Measurements from ENCODE around the gene DIRAS1.
"Not testable (repeated sequence)": the region's sequence is repeated elsewhere in the genome, so short reads cannot be mapped to it uniquely, and the experiment has no call there.

The DIRAS1 gene

DNA sequence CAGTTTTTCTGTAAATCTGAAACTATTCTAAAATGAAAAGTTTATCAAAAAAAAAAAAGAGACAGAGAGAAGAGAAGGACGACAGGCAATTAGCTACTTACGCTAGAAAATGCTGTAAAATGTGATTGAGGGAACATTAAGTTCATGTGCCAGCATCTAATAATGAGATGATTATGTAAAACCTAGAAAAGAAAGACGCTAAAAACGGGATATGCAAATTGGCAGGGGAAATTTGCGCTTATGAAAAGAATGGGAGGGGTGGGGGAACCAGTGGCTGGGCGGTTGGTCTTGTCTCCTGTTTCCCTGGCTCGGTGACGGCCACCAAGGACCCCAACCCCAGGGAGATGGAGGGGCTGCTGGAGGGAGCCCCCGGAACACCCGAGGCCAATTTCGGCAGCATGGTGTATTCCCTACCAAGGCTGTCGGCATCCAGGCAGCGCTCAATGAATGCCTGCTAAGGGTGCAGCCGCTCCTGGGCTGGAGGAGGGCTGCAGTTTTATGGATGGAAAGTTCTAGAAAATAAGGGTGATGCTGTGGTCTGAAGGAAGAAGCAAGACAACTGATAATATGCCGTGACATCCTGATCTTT is 52.9 kb downstream of the DIRAS1 start:
- no peak for DNase-seq

DNA sequence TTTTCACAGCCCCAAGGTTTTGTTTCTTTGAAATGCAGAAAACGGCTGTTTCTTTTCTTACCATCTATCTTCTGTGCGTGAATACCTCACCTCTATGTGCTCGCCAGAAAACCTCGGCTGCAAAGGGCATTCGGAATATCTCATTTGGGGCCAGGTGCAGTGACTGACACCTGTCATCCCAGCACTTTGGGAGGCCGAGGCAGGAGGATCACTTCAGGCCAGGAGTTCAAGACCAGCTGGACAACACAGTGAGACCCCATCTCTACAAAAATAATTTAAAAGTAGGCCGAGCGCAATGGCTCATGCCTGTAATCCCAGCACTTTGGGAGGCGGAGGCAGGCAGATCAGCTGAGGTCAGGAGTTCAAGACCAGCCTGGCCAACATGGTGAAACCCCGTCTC is 53.8 kb downstream of the DIRAS1 start:
- DNase-seq, result not testable (repeated sequence)

DNA sequence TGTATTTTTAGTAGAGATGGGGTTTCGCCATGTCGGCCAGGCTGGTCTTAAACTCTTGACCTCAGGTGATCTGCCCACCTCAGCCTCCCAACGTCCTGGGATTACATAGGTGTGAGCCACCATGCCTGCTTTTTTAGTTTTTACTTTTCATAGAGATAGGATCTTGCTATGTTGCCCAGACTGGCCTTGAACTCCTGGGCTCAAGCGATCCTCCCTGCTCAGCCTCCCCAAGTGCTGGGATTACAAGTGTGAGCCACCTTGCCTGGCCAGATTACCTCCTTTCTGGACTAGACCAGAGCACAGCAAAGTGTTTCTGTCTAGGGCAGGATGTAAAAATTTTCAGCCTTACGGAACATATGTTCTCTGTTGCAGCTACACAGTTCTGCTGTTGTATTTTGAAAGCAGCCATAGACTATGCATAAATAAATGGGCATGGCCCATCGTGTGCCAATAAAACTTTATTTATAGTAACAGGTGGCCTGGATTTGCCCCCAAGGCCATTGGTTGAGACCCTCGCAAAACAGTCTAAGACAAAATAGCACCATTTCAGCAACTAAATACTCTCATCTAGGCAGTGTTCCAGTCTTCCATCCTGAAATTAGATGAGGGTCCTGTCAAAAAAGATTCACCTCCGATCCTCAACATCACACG is 54.7 kb downstream of the DIRAS1 start:
- no peak for DNase-seq

DNA sequence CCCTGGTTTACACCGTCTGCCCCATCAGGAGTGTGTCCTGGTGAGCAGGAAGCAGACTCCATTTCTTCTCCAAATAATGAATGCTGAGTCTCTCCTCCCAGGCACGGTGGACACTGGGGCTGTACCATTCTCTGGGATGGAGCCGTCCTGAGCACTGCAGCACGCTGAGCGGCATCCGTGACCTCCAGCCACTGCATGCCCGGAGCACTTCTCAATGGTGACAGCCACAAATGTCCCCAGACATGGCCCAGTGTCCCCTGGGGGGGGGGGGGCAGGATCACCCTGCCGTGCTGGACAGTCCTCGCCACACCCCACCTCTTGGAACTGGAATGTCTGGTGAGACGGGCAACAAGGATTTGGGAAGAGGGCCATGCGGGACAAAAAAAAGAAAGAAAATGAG is 56.1 kb downstream of the DIRAS1 start:
- no peak for DNase-seq

All from CD4-positive, alpha-beta T cell treated with Interferon gamma for 1 hour (primary cell).